ENCODE measurements around the gene RAB5B. TPM values are rescaled to one million over a fixed set of nuclear protein-coding genes. Genes with fewer than 3 reads are reported as not detected.

RAB5B gene
- total and polyA plus RNA-seq, 12 donors: 35.3 to 137 (median 115) TPM

- WGBS, 2 donors: 88 to 90% methylated on average over 4 of the region's 4 CpGs
- Histone ChIP-seq H3K36me3 (peaks cover 0 to 46% (median 0%) of the 10 kb centered on the region in 9 donors), H3K4me3 (no peak overlapping the region), H3K9me3 (no peaks in the 10 kb centered on the region), H3K4me1 (peaks cover 0 to 15% (median 9%) of the 10 kb centered on the region in 9 donors), H3K27me3 (no peaks in the 10 kb centered on the region), H3K27ac (no peak overlapping the region)
- no peak for DNase-seq
- intact Hi-C loops (cut with DNase I): no loop called here
- TF ChIP-seq CTCF (IDR thresholded peaks at IDR 0.05): no peak
- no peak for ATAC-seq
These were observed 43.3 kb downstream of the RAB5B start for GRCh38 chr12:56017181-56017580.

GRCh38 chr12:56018356-56018755 lies 44.5 kb downstream of the RAB5B start:
- ATAC-seq: no peak
- no peaks in the 10 kb centered on the region for H3K9me3 ChIP-seq
- no peak for TF ChIP-seq CTCF (IDR thresholded peaks at IDR 0.05)
- 100% methylated on average over 1 of the region's 1 CpG for WGBS, 2 donors
- peaks cover 0 to 17% (median 9%) of the 10 kb centered on the region in 9 donors for H3K4me1 ChIP-seq
- H3K36me3 ChIP-seq: peaks cover 0 to 36% (median 0%) of the 10 kb centered on the region in 9 donors
- no peaks in the 10 kb centered on the region for H3K27me3 ChIP-seq
- H3K4me3 ChIP-seq: no peak overlapping the region
- no peak overlapping the region for H3K27ac ChIP-seq
- intact Hi-C loops (cut with DNase I): no loop called here
- DNase-seq: no peak

GRCh38 chr12:56020423-56021184 lies 46.7 kb downstream of the RAB5B start, which contains the start of gene IKZF4:
TSS of gene IKZF4 (plus strand) at chr12:56021043. CDS start at chr12:56021494, 451 bp downstream.
- Histone ChIP-seq H3K4me3 (peak within 1 kb of the TSS in 7 of 10 donors; percentile 18 to 40 (median 30)), H3K9me3 (no peaks in the 10 kb centered on the region), H3K36me3 (peaks cover 0 to 40% (median 5%) of the 10 kb centered on the region in 9 donors), H3K27ac (peak within 1 kb of the TSS in 9 of 10 donors; percentile 5 to 70 (median 52)), H3K27me3 (no peaks in the 10 kb centered on the region), H3K4me1 (peaks cover 0 to 17% (median 9%) of the 10 kb centered on the region in 9 donors)
- intact Hi-C loops (cut with DNase I): no loop called here
- ATAC-seq (peak; percentile 35 to 65 (median 60)), DNase-seq (peak; percentile 21 to 22)
- WGBS, 2 donors: 32 to 40% methylated on average over 8 to 10 of the region's 10 CpGs
- no peak for TF ChIP-seq CTCF (IDR thresholded peaks at IDR 0.05)

GRCh38 chr12:56021889-56022497 lies 48.1 kb downstream of the RAB5B start:
- 62 to 72% methylated on average over 2 of the region's 2 CpGs for WGBS, 2 donors
- DNase-seq: no peak
- TF ChIP-seq CTCF (IDR thresholded peaks at IDR 0.05): no peak
- Histone ChIP-seq H3K27ac (peak overlapping the region in 2 of 10 donors; percentile 16 to 36), H3K27me3 (no peaks in the 10 kb centered on the region), H3K9me3 (no peaks in the 10 kb centered on the region), H3K4me1 (peaks cover 0 to 17% (median 9%) of the 10 kb centered on the region in 9 donors), H3K4me3 (peak overlapping the region in 2 of 10 donors; percentile 5 to 16), H3K36me3 (peaks cover 0 to 52% (median 5%) of the 10 kb centered on the region in 9 donors)
- ATAC-seq: no peak
- intact Hi-C loops (cut with DNase I): no loop called here
